WTC11 (cell line): ENCODE measurements around the gene ZFAND5. TPM values are rescaled to one million over a fixed set of nuclear protein-coding genes. Genes with fewer than 3 reads are reported as not detected.

ENCODE experiments used
- ATAC-seq: fragments of 200-7000 bp; cut with Tn5 transposase; 2 replicates; pipeline ENCODE4 v1.10.0; 2021; ENCODE audit warnings: mild to moderate bottlenecking, moderate library complexity
- CTCF ChIA-PET: fragments of 300-600 bp; sonication (Branson Sonifier 250); formaldehyde crosslinking; loops from one replicate; lab custom pipeline; 2021; ENCODE audit warnings: antibody characterized with exemption; lab: Charles Lee
- POLR2A ChIA-PET: fragments of 350-600 bp; sonication (Branson Sonifier 250); formaldehyde crosslinking; loops from one replicate; lab custom pipeline; 2021; ENCODE audit warnings: antibody characterized with exemption; lab: Charles Lee
- DNase-seq: peaks from one replicate; pipeline ENCODE4 v3.0.0; 2021; ENCODE audit warnings: low spot score
- H3K27ac Mint-ChIP-seq: 2 replicates; pipeline ENCODE4 v1.8.0; 2021; ENCODE audit warnings: mixed read lengths
- H3K27me3 Mint-ChIP-seq: 2 replicates; pipeline ENCODE4 v1.8.0; 2021; ENCODE audit warnings: low read depth, mild to moderate bottlenecking, moderate library complexity, mixed read lengths
- H3K36me3 Mint-ChIP-seq: 2 replicates; pipeline ENCODE4 v1.8.0; 2021; ENCODE audit warnings: mixed read lengths
- H3K4me1 Mint-ChIP-seq: 2 replicates; pipeline ENCODE4 v1.8.0; 2022; ENCODE audit warnings: mixed read lengths
- H3K4me3 Mint-ChIP-seq: 2 replicates; pipeline ENCODE4 v1.8.0; 2021; ENCODE audit warnings: mild to moderate bottlenecking, moderate library complexity, mixed read lengths
- H3K9me3 Mint-ChIP-seq: 2 replicates; pipeline ENCODE4 v1.8.0; 2021; ENCODE audit warnings: mixed read lengths
- CREM ChIP-seq: sonication (generic); formaldehyde crosslinking; IDR thresholded peaks from 2 replicates; pipeline ENCODE4 v1.8.1; 2022; ENCODE audit warnings: mild to moderate bottlenecking, missing genetic modification reagents, moderate library complexity
- ELF4 ChIP-seq: sonication (generic); formaldehyde crosslinking; IDR thresholded peaks from 2 replicates; pipeline ENCODE4 v1.8.1; 2022; ENCODE audit warnings: low read depth, mild to moderate bottlenecking, moderate library complexity, missing genetic modification reagents
- FOXK1 ChIP-seq: sonication (generic); formaldehyde crosslinking; IDR thresholded peaks from 2 replicates; pipeline ENCODE4 v1.8.0; 2022; ENCODE audit warnings: mild to moderate bottlenecking, moderate library complexity, missing genetic modification reagents
- GABPB1 ChIP-seq: sonication (generic); formaldehyde crosslinking; IDR thresholded peaks from 2 replicates; pipeline ENCODE4 v1.8.1; 2023; ENCODE audit warnings: mild to moderate bottlenecking, missing genetic modification reagents
- GTF2I ChIP-seq: fragments of 250-450 bp; sonication (Bioruptor Pico); conservative IDR thresholded peaks from 2 replicates; pipeline ENCODE4 v1.4.0; 2021; ENCODE audit warnings: mild to moderate bottlenecking
- HMGA2 ChIP-seq: fragments of 250-450 bp; sonication (Bioruptor Pico); IDR thresholded peaks from 2 replicates; pipeline ENCODE4 v1.4.0; 2021; ENCODE audit warnings: mild to moderate bottlenecking, moderate library complexity
- JUN ChIP-seq: sonication (generic); formaldehyde crosslinking; IDR thresholded peaks from 2 replicates; pipeline ENCODE4 v1.8.0; 2023; ENCODE audit warnings: mild to moderate bottlenecking, missing genetic modification reagents
- MYBL2 ChIP-seq: sonication (generic); formaldehyde crosslinking; IDR thresholded peaks from 2 replicates; pipeline ENCODE4 v1.8.1; 2023; ENCODE audit warnings: mild to moderate bottlenecking, moderate library complexity, missing genetic modification reagents
- NFATC4 ChIP-seq: fragments of 250-450 bp; sonication (Bioruptor Pico); IDR thresholded peaks from 2 replicates; pipeline ENCODE4 v1.9.0; 2021; ENCODE audit warnings: mild to moderate bottlenecking
- NR1H2 ChIP-seq: sonication (generic); formaldehyde crosslinking; IDR thresholded peaks from 2 replicates; pipeline ENCODE4 v1.9.0; 2021; ENCODE audit warnings: mild to moderate bottlenecking, moderate library complexity, missing genetic modification reagents
- ZNF263 ChIP-seq: sonication (generic); formaldehyde crosslinking; IDR thresholded peaks from 2 replicates; pipeline ENCODE4 v1.8.1; 2022; ENCODE audit warnings: low read depth, mild to moderate bottlenecking, moderate library complexity, missing genetic modification reagents
- total RNA-seq: library from RNA; stranded (reverse); gene quantifications from 3 replicates; pipeline ENCODE4 v1.2.3, GENCODE V29; 2021
- TF ChIP-seq, protein P1 (sequence below): sonication (generic); formaldehyde crosslinking; IDR thresholded peaks from 2 replicates; pipeline ENCODE4 v1.8.0; 2023; ENCODE audit warnings: mild to moderate bottlenecking, missing genetic modification reagents
- TF ChIP-seq, protein P2 (sequence below): fragments of 200-600 bp; IDR thresholded peaks from 2 replicates; pipeline ENCODE4 v1.8.0; 2022; ENCODE audit warnings: antibody characterized with exemption
- TF ChIP-seq, protein P3 (sequence below): sonication (generic); formaldehyde crosslinking; IDR thresholded peaks from 2 replicates; pipeline ENCODE4 v1.8.0; 2022; ENCODE audit warnings: mild to moderate bottlenecking, missing genetic modification reagents

The ZFAND5 gene
- total RNA-seq, 1 experiment from 2014 or later: 137 TPM

DNA sequence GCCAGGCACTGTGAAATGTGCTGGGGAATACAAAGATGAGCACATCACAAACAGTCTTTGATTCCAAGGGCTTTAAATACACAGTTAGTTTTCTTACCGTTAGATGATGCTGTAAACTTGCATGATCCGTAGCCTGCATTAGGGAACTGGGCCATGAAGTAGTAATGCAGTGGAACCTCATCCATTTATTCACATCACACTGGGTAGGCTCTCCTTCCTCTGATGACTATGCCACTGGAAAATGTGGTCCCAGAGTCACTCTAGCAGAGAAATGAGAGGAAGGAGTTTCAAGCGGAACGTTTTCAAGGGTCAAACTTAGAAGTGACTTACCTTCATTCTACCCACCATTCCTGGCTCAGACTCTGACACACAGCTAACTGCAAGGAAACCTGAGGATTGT lies 26.4 kb downstream of the ZFAND5 start (continued):
- no peak for TF ChIP-seq NFATC4 (CRISPR knock-in tag)
- TF ChIP-seq, all 79 proteins: peak for 0

DNA sequence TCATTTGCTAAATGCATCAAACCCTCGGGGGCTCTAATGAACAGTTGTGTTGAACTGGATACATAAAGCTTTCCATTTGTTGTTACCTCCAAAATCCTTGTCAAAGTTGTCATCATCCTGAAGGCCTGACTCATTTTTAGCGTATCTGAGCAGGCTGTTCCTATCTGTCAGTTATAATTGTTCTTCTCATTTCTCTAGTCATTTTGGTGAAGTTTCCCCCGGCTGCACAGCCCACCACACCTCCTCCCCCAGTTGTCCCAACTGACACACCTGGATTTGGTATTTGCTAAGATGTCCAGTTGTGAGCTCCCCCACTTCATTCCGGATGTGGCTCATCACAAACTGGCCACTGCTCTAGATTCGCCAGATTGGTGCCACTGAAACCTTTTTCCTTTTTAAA lies 27.7 kb downstream of the ZFAND5 start:
- CTCF ChIA-PET: no interaction called here

DNA sequence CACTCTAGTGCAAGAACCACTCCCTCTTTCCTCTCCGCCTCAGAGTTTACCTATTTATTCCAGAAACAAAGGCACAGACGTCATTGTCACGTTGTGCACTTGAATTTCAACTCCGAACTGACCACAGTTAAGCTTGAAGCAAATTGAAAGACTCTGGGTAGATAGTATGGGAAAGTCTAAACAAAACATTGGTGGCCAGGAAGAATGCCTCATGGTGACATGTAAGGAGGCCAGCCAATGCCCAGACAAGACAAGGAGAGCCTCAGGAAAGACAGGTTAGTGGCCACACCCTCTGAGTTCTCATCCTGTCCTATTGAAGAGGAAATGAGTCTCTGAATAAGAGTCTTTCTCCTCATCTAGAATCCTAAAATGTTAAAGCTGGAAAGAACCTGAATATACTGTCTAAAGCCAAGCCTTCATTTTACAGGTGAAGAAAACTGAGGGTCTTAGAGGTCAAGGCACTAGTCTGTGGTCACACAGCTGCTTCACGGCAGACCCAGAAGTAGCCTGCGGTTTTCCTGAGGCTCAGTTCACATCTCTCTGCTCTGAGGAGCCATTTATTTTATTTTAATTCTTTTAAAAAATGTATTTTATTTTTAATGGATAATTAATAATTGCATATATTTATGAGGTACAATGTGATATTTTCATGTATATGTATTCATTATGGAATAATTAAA lies 30.2 kb downstream of the ZFAND5 start:
- no peak for DNase-seq
- H3K9me3 Mint-ChIP-seq: no peaks in the 10 kb centered on the region
- H3K36me3 Mint-ChIP-seq: no peaks in the 10 kb centered on the region
- H3K4me1 Mint-ChIP-seq: 0 out of 2 replicates have a peak, but pooled peaks cover 3% of the 10 kb centered on the region
- H3K27ac Mint-ChIP-seq: no peak overlapping the region
- POLR2A ChIA-PET: no interaction called here
- TF ChIP-seq GABPB1 (CRISPR knock-in tag) (no peak), HMGA2 (CRISPR knock-in tag) (peak; percentile 59)
- H3K27me3 Mint-ChIP-seq: no peaks in the 10 kb centered on the region
- ATAC-seq: no peak
- no peak overlapping the region for H3K4me3 Mint-ChIP-seq
- CTCF ChIA-PET: no interaction called here

More for the DNA sequence above, 27.7 kb downstream of the ZFAND5 start:
- Mint-ChIP-seq H3K9me3 (no peaks in the 10 kb centered on the region), H3K4me3 (no peak overlapping the region), H3K27me3 (no peaks in the 10 kb centered on the region), H3K4me1 (0 out of 2 replicates have a peak, but pooled peaks cover 3% of the 10 kb centered on the region), H3K27ac (no peak overlapping the region), H3K36me3 (no peaks in the 10 kb centered on the region)
- POLR2A ChIA-PET: no interaction called here
- DNase-seq (no peak), ATAC-seq (no peak)
- TF ChIP-seq MYBL2 (CRISPR knock-in tag): no peak
- TF ChIP-seq, protein P1, sequence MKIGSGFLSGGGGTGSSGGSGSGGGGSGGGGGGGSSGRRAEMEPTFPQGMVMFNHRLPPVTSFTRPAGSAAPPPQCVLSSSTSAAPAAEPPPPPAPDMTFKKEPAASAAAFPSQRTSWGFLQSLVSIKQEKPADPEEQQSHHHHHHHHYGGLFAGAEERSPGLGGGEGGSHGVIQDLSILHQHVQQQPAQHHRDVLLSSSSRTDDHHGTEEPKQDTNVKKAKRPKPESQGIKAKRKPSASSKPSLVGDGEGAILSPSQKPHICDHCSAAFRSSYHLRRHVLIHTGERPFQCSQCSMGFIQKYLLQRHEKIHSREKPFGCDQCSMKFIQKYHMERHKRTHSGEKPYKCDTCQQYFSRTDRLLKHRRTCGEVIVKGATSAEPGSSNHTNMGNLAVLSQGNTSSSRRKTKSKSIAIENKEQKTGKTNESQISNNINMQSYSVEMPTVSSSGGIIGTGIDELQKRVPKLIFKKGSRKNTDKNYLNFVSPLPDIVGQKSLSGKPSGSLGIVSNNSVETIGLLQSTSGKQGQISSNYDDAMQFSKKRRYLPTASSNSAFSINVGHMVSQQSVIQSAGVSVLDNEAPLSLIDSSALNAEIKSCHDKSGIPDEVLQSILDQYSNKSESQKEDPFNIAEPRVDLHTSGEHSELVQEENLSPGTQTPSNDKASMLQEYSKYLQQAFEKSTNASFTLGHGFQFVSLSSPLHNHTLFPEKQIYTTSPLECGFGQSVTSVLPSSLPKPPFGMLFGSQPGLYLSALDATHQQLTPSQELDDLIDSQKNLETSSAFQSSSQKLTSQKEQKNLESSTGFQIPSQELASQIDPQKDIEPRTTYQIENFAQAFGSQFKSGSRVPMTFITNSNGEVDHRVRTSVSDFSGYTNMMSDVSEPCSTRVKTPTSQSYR (CRISPR knock-in tag): no peak
- no peak for TF ChIP-seq NFATC4 (CRISPR knock-in tag)
- no peak for TF ChIP-seq FOXK1 (CRISPR knock-in tag)

DNA sequence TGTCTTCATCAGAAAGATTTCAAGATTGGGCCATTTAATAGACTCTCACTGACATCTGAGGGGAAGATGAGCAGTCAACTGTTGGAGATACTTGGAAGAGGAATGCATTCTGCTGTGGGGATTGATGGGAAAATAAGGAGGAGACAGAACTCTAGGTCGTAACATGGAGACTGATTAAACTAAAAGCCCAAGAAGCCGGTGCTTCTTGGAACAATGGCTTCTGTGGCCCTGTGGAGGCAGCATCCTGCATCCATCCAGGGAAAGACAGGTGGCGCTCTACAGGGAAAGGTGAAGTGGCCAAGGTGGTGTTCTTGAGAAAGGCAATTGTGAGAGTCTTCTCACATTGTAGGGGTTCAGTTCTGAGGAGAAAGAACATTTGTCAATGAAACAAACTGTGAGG lies 31.3 kb downstream of the ZFAND5 start:
- ATAC-seq (peak; percentile 94), DNase-seq (peak; percentile 65)
- ChIA-PET CTCF (interaction anchor here (0.7 kb wide), 1 partner anchor 19 kb away, joined by 3 read pairs; no protein-coding TSS in a partner anchor), POLR2A (interaction anchor here (1.2 kb wide), 1 partner anchor 9 kb away, joined by 3 read pairs; no protein-coding TSS in a partner anchor)
- no peaks in the 10 kb centered on the region for H3K36me3 Mint-ChIP-seq
- H3K9me3 Mint-ChIP-seq: peaks cover 6% of the 10 kb centered on the region
- H3K27ac Mint-ChIP-seq: no peak overlapping the region
- no peak for TF ChIP-seq ELF4 (CRISPR knock-in tag)
- no peak for TF ChIP-seq ZNF263 (CRISPR knock-in tag)
- TF ChIP-seq GTF2I (CRISPR knock-in tag): no peak
- TF ChIP-seq, protein P2, sequence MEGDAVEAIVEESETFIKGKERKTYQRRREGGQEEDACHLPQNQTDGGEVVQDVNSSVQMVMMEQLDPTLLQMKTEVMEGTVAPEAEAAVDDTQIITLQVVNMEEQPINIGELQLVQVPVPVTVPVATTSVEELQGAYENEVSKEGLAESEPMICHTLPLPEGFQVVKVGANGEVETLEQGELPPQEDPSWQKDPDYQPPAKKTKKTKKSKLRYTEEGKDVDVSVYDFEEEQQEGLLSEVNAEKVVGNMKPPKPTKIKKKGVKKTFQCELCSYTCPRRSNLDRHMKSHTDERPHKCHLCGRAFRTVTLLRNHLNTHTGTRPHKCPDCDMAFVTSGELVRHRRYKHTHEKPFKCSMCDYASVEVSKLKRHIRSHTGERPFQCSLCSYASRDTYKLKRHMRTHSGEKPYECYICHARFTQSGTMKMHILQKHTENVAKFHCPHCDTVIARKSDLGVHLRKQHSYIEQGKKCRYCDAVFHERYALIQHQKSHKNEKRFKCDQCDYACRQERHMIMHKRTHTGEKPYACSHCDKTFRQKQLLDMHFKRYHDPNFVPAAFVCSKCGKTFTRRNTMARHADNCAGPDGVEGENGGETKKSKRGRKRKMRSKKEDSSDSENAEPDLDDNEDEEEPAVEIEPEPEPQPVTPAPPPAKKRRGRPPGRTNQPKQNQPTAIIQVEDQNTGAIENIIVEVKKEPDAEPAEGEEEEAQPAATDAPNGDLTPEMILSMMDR: peak; percentile 44; the same call in 1 of the 2 replicates
- no peak for TF ChIP-seq JUN (CRISPR knock-in tag)
- TF ChIP-seq CREM (CRISPR knock-in tag): no peak
- TF ChIP-seq NR1H2: no peak
- TF ChIP-seq, protein P3, sequence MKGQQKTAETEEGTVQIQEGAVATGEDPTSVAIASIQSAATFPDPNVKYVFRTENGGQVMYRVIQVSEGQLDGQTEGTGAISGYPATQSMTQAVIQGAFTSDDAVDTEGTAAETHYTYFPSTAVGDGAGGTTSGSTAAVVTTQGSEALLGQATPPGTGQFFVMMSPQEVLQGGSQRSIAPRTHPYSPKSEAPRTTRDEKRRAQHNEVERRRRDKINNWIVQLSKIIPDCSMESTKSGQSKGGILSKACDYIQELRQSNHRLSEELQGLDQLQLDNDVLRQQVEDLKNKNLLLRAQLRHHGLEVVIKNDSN (CRISPR knock-in tag): no peak
- H3K4me3 Mint-ChIP-seq: no peak overlapping the region
- H3K27me3 Mint-ChIP-seq: no peaks in the 10 kb centered on the region
- 0 out of 2 replicates have a peak, but pooled peaks cover 3% of the 10 kb centered on the region for H3K4me1 Mint-ChIP-seq
